GM12865 (cell line): Measurements from ENCODE around the gene PANK1.

ENCODE experiments used
- DNase-seq: peaks from one replicate; pipeline ENCODE4 v3.0.0; 2010; ENCODE audit warnings: low read depth
- H3K4me3 ChIP-seq: 2 replicates; pipeline ENCODE4 v1.5.1; 2011; ENCODE audit warnings: mild to moderate bottlenecking, low read depth, low read length, control low read depth
- CTCF ChIP-seq: IDR thresholded peaks from 2 replicates; pipeline ENCODE4 v1.5.1; 2011; ENCODE audit warnings: low read length, control low read depth, low read depth, inconsistent platforms; ENCODE audit not compliant: insufficient read depth; ENCODE audit errors: missing control alignments

The PANK1 gene

GRCh38 chr10:89591796-89592271 lies 53.2 kb downstream of the PANK1 start:
- no peak for DNase-seq
- H3K4me3 ChIP-seq, result no peak overlapping the region
- TF ChIP-seq CTCF, result no peak

- no peak overlapping the region for H3K4me3 ChIP-seq
- no peak for DNase-seq
- no peak for TF ChIP-seq CTCF
Observed at GRCh38 chr10:89591111-89591795, 53.8 kb downstream of the PANK1 start.

GRCh38 chr10:89590326-89590725 lies 54.7 kb downstream of the PANK1 start:
- no peak for TF ChIP-seq CTCF
- DNase-seq, result no peak

GRCh38 chr10:89589101-89589720 lies 55.8 kb downstream of the PANK1 start:
- no peak overlapping the region for H3K4me3 ChIP-seq
- no peak for TF ChIP-seq CTCF
- no peak for DNase-seq

More at GRCh38 chr10:89590326-89590725, 54.7 kb downstream of the PANK1 start:
- H3K4me3 ChIP-seq, result no peak overlapping the region

GRCh38 chr10:89588671-89589070 lies 56.4 kb downstream of the PANK1 start:
- no peak for TF ChIP-seq CTCF

GRCh38 chr10:89582022-89582421 lies 63.0 kb downstream of the PANK1 start:
- TF ChIP-seq CTCF, result no peak
- H3K4me3 ChIP-seq, result no peak overlapping the region
- DNase-seq, result no peak

More at GRCh38 chr10:89588671-89589070, 56.4 kb downstream of the PANK1 start:
- no peak for DNase-seq
- no peak overlapping the region for H3K4me3 ChIP-seq

- no peak overlapping the region for H3K4me3 ChIP-seq
- DNase-seq, result no peak
- no peak for TF ChIP-seq CTCF
Observed at GRCh38 chr10:89580243-89580642, 64.8 kb downstream of the PANK1 start.
